ENCODE results near the gene METTL24.

Gene METTL24

DNA sequence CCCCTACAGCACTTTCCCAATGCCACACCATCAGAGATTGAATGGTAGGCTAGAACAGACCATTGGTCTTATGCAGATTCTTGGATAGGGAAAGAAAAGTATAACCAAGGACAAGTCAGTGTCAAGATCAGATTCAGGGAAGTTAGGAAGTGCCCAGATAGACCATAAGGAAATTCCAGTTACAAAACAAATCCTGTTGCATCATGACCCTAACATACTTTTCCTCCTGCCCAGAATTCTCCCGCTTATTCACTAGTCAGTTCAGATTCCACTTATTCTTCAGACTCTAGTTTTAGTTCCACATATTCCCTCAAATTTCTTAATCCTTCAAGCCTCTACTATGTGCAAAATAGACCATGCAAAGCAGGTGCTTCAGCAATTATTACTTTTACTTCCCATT is 20.7 kb downstream of the METTL24 start:
- Histone ChIP-seq H3K36me3 (ENCODE audit: insufficient read depth, low read length) (no peaks in the 10 kb centered on the region), H3K4me1 (ENCODE audit: insufficient read depth, low read length) (peaks cover 3% of the 10 kb centered on the region; the same call in 1 of the 2 replicates), H3K9me3 (ENCODE audit: control insufficient read depth, insufficient read depth, low read length) (no peaks in the 10 kb centered on the region), H3K9ac (ENCODE audit: low read depth, low read length) (no peak overlapping the region)

DNA sequence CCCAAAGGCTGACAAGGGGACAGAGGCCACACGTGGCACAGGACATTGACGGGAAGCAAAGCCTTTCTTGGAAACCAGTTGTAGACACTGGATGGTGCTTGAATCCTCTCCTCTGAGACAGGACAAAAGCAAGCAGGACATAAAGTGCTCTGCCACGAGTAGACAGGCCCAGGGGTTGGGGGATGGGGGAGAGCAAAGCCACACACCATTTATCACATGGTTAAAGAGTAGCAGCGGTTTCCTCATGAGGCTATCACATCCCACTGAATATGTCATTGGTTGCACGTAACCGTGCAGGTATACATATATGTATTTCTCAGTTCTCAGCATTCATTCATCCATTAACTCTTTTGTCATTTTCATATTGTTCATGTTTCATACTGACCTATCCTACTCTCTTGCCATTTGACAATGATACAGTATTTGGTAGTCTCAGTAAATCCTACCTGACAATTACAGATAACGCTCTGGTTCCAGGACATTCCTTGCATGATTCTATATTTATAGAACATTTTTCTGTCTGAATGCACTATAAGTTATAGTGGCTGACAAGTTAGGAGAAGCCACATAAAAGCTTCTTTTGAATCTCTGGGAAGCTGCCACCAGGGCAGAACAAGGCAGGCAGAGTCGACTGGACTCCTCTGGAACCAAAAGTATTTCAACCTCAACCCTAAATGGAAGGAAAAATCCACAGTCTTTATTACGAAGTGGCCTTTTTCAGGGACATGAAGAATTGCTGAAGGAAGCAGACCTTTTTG is 23.5 kb downstream of the METTL24 start:
- H3K9ac ChIP-seq (ENCODE audit: low read depth, low read length): no peak overlapping the region
- no peaks in the 10 kb centered on the region for H3K4me1 ChIP-seq (ENCODE audit: insufficient read depth, low read length)
- H3K9me3 ChIP-seq (ENCODE audit: control insufficient read depth, insufficient read depth, low read length): no peaks in the 10 kb centered on the region
- H3K36me3 ChIP-seq (ENCODE audit: insufficient read depth, low read length): no peaks in the 10 kb centered on the region

DNA sequence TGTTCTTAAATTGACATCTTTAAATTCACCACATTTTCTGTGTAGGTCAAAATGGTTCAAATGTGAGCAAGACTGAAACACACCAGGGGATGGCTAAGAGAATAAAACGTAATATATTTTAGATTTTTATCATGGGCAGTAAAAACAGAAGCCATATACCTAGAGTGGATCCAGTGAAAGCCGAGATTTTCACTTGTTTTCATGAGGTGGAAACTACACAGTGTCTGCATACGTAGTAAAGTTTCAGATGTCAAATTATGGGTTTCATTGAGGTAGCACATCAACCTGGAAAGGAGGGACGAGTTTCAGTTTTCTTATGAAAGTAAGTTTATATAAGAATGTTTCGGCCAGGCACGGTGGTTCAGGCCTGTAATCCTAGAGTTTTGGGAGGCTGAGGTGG is 25.9 kb downstream of the METTL24 start:
- Histone ChIP-seq H3K9me3 (ENCODE audit: control insufficient read depth, insufficient read depth, low read length) (no peaks in the 10 kb centered on the region), H3K36me3 (ENCODE audit: insufficient read depth, low read length) (no peaks in the 10 kb centered on the region), H3K9ac (ENCODE audit: low read depth, low read length) (no peak overlapping the region), H3K4me1 (ENCODE audit: insufficient read depth, low read length) (peaks cover 11% of the 10 kb centered on the region; the same call in 1 of the 2 replicates)

DNA sequence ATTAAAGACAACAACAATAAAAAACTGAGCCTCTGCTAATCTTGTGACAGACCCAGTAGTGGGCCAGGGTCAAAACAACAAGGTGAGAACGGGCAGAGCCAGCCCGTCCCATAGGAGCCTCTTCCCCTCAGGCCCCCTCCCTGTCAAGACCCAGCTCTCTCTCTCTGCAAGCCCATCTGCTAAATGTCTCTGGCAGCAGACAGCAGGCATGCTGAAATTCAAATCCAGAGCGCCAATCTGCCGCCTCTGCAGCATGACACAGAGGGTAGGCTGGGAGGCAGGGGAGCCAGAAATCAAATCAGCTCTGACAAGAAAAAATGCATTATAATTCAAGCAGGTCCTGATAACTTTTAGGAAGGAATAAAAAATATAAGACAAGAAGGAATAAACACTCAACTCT is 26.3 kb downstream of the METTL24 start:
- peaks cover 11% of the 10 kb centered on the region; the same call in 1 of the 2 replicates for H3K4me1 ChIP-seq (ENCODE audit: insufficient read depth, low read length)
- no peaks in the 10 kb centered on the region for H3K36me3 ChIP-seq (ENCODE audit: insufficient read depth, low read length)
- H3K9me3 ChIP-seq (ENCODE audit: control insufficient read depth, insufficient read depth, low read length): no peaks in the 10 kb centered on the region
- no peak overlapping the region for H3K9ac ChIP-seq (ENCODE audit: low read depth, low read length)

DNA sequence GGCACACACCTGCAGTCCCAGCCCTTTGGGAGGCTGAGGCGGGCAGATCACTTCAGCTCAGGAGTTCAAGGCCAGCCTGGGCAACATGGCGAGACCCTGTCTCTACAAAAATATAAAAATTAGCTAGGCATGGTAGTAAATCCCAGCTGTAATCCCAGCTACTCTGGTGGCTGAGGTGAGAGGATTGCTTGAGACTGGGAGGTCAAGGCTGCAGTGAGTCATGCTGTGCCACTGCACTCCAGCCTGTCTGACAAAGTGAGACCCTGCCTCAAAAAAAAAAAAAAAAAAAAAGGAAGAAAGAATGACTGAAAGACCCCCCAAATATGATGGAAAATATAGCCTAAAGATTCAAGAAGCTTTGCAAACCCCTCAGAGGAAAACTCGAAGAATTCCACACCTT is 26.8 kb downstream of the METTL24 start:
- Histone ChIP-seq H3K9ac (ENCODE audit: low read depth, low read length) (no peak overlapping the region), H3K9me3 (ENCODE audit: control insufficient read depth, insufficient read depth, low read length) (no peaks in the 10 kb centered on the region), H3K4me1 (ENCODE audit: insufficient read depth, low read length) (peaks cover 11% of the 10 kb centered on the region; the same call in 1 of the 2 replicates), H3K36me3 (ENCODE audit: insufficient read depth, low read length) (no peaks in the 10 kb centered on the region)

DNA sequence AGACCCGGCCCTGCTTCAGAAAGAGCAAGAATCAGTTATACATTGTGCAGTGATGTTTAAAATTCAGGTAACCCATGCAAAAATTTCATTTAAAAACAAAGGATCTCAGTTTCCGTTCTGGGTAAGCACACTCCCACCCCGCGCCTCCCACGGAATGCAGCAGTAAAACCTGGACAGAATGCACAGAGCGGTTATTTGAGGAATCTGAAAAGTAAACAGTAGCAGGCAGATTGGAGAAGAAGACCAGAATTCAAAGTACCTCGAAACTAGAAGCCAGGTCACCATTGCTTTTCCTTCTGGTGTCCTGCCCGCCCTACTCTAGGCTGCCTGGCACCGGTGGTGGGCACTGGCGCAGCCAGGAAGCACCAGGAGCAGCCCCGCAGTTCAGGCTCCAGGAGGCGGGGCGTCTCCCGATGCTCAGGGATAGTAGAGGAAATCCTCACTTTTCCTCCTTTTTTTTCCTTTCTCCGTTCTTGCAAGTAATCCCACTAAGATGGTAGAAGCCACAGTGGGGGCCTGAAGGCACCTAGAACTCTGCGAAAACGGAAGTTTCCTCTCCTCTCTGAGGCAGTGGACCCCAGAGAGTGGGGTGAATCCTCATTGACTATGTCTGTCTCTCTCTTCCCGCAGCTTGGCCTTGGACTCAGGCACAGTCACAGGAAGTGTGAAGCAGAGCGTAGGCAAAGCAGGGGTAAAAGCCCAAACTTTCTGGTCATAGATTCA is 28.3 kb downstream of the METTL24 start:
- Histone ChIP-seq H3K9me3 (ENCODE audit: control insufficient read depth, insufficient read depth, low read length) (no peaks in the 10 kb centered on the region), H3K4me1 (ENCODE audit: insufficient read depth, low read length) (peaks cover 11% of the 10 kb centered on the region; the same call in 1 of the 2 replicates), H3K9ac (ENCODE audit: low read depth, low read length) (no peak overlapping the region), H3K36me3 (ENCODE audit: insufficient read depth, low read length) (no peaks in the 10 kb centered on the region)

DNA sequence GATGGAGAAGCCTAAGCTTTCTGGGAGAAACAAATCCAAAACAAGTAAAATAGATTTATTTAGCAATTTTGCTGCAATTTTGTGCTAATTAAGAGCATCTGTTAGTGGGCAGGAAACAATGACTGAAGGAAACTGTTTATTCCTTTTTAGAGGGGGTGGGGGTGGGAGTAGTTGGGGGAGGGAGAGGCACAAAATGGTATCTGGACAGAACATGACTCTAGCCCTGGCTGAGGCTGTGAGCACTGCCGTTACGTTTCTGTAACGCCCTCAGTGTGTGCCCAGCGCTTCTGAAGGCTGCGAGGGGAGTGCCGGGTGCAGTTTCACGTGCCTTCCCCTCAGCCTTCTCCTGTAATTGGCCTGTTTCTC is 28.8 kb downstream of the METTL24 start:
- Histone ChIP-seq H3K9me3 (ENCODE audit: control insufficient read depth, insufficient read depth, low read length) (no peaks in the 10 kb centered on the region), H3K4me1 (ENCODE audit: insufficient read depth, low read length) (peaks cover 11% of the 10 kb centered on the region; the same call in 1 of the 2 replicates), H3K9ac (ENCODE audit: low read depth, low read length) (no peak overlapping the region), H3K36me3 (ENCODE audit: insufficient read depth, low read length) (no peaks in the 10 kb centered on the region)

DNA sequence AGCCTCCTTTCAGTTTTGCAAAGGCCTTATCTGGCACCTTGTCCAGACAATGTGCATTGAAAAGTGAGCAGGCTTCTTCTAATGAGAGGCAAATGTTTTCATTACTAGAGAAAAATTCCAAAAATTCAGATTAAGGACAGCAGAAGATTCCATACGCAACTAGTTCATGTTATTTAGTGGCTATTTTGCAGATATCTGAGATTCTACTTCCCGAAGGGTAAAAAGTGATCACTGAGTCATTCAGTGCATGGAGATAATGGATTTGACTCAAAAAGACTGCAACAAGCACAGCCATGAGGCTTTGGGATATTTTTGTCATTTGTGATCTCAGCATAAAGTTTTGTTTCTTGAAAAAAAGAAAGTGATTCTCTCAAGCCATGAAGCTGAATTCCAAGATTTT is 29.9 kb downstream of the METTL24 start:
- Histone ChIP-seq H3K4me1 (ENCODE audit: insufficient read depth, low read length) (peaks cover 13% of the 10 kb centered on the region), H3K9me3 (ENCODE audit: control insufficient read depth, insufficient read depth, low read length) (no peaks in the 10 kb centered on the region)

DNA sequence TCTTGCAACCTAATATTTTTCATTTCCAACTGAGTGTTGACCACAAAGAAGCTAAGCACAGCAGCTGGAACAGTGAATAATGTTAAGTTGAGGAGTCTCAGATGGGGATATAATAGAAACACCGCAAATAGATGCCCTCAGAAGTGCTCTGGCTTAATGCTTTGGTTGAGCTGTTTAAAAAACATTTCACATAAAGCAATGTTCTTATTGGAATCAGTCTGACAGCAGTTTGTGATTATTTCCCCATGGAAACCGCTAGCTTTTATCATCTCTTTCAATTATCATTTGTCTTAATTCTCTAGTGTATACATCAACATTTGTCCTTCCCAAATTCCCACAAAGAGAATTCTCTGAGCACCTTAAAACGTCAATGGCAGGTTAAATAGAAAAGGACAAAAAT is 30.8 kb downstream of the METTL24 start:
- no peak overlapping the region for H3K9ac ChIP-seq (ENCODE audit: low read depth, low read length)
- peaks cover 22% of the 10 kb centered on the region for H3K4me1 ChIP-seq (ENCODE audit: insufficient read depth, low read length)
- no peaks in the 10 kb centered on the region for H3K9me3 ChIP-seq (ENCODE audit: control insufficient read depth, insufficient read depth, low read length)
- H3K36me3 ChIP-seq (ENCODE audit: insufficient read depth, low read length): no peaks in the 10 kb centered on the region

More for the DNA sequence above, 29.9 kb downstream of the METTL24 start:
- no peaks in the 10 kb centered on the region for H3K36me3 ChIP-seq (ENCODE audit: insufficient read depth, low read length)
- H3K9ac ChIP-seq (ENCODE audit: low read depth, low read length): no peak overlapping the region

DNA sequence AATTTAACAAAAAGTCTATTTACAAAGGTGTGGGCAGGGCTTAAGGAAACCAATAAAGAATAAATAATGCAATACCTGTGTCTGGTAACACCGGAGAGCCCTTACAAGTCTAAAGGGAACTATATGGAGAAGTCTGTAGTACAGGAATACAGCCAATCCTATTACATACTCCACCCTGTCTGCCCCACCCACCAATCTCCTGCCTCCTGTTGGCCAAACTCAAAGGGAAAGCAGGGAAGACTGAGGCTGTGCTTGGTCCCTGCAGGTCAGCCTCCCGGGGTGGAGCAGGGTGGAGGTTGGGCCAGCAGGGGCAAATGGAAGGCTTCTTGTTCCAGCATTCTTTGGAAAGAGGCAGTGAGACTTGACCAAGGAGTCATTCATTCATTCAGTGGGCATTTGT is 31.5 kb downstream of the METTL24 start:
- Histone ChIP-seq H3K36me3 (ENCODE audit: insufficient read depth, low read length) (no peaks in the 10 kb centered on the region), H3K9me3 (ENCODE audit: control insufficient read depth, insufficient read depth, low read length) (no peaks in the 10 kb centered on the region), H3K9ac (ENCODE audit: low read depth, low read length) (no peak overlapping the region), H3K4me1 (ENCODE audit: insufficient read depth, low read length) (peaks cover 29% of the 10 kb centered on the region)

DNA sequence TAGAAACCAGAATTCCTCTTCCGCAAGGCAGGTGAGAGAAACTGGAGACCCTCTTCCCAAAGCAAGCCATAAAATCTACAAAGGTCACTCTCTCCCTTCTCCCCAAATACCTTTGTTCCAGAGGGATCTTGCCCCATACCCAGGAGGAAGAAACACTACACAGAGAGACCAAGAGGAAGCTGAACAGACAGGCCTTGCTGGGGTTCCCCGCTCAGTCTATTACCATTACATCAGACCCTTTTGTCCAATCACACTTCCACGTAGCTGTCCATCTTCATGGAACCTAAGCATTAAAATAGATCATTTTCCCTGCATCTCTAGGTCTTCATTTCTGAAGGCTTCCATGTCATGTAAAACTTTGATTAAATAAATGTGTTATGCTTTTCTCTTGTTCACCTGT is 32.1 kb downstream of the METTL24 start:
- no peaks in the 10 kb centered on the region for H3K36me3 ChIP-seq (ENCODE audit: insufficient read depth, low read length)
- H3K9me3 ChIP-seq (ENCODE audit: control insufficient read depth, insufficient read depth, low read length): no peaks in the 10 kb centered on the region
- no peak overlapping the region for H3K9ac ChIP-seq (ENCODE audit: low read depth, low read length)
- H3K4me1 ChIP-seq (ENCODE audit: insufficient read depth, low read length): peaks cover 29% of the 10 kb centered on the region

DNA sequence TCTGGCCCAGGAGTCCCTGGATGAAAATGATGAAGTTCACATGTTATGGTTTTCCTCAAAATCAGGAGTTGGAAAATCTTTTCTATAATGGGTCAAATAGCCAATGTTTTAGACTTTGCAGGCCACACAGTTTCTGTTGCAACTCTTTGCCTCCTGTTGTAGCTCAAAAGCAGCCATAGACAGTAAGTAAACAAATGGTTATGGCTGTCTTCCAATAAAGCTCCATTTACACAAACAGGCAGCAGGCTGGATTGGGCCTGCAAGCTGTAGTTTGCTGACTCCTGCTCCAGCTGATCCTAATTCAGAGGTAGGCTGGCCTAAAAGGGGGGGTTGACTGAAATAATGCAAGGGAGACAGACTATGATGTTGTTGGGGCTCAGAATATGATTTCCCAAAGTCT is 33.0 kb downstream of the METTL24 start:
- peaks cover 29% of the 10 kb centered on the region for H3K4me1 ChIP-seq (ENCODE audit: insufficient read depth, low read length)
- H3K9me3 ChIP-seq (ENCODE audit: control insufficient read depth, insufficient read depth, low read length): no peaks in the 10 kb centered on the region
- no peaks in the 10 kb centered on the region for H3K36me3 ChIP-seq (ENCODE audit: insufficient read depth, low read length)
- H3K9ac ChIP-seq (ENCODE audit: low read depth, low read length): no peak overlapping the region

DNA sequence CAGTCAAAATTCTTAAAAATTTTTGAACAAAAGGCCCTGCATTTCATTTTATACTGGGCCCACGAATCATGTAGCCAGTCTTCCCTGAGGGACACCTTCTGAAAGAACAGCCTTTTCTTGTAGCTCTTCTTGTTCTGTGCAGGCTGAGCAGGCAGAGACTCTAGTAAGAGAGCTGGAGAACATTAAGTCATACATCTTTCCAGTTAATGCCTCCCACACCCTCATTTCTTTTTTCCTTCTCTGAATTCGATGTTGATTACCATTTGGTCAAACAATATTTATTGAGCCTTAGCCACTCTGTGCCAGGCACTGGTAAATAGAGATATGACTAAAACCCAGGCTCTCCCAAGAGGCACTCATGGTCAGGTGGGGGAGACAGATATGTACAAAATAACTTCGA is 33.6 kb downstream of the METTL24 start:
- H3K36me3 ChIP-seq (ENCODE audit: insufficient read depth, low read length): no peaks in the 10 kb centered on the region
- H3K9ac ChIP-seq (ENCODE audit: low read depth, low read length): no peak overlapping the region
- no peaks in the 10 kb centered on the region for H3K9me3 ChIP-seq (ENCODE audit: control insufficient read depth, insufficient read depth, low read length)
- H3K4me1 ChIP-seq (ENCODE audit: insufficient read depth, low read length): peaks cover 29% of the 10 kb centered on the region

DNA sequence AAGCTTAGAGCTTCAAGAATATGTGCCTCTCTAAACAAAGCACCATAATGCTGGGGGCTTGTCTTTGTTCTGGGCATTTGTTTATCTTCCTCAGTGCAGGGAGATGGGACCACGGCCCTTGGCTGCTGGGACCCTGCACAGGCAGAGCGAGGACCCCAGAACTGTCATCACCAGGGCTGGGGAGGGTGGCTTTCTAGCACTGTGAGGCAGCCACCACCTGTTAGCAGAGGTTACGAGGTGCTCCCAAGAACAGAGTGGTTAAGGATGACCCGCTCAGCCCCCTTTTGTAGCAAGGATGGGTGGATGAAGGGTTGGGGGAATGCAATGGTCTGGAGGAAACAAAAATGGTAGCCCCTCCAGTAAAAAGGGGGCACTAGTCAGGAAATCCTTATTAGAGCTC is 34.9 kb downstream of the METTL24 start:
- Histone ChIP-seq H3K36me3 (ENCODE audit: insufficient read depth, low read length) (no peaks in the 10 kb centered on the region), H3K9ac (ENCODE audit: low read depth, low read length) (no peak overlapping the region), H3K9me3 (ENCODE audit: control insufficient read depth, insufficient read depth, low read length) (no peaks in the 10 kb centered on the region), H3K4me1 (ENCODE audit: insufficient read depth, low read length) (peaks cover 22% of the 10 kb centered on the region)

DNA sequence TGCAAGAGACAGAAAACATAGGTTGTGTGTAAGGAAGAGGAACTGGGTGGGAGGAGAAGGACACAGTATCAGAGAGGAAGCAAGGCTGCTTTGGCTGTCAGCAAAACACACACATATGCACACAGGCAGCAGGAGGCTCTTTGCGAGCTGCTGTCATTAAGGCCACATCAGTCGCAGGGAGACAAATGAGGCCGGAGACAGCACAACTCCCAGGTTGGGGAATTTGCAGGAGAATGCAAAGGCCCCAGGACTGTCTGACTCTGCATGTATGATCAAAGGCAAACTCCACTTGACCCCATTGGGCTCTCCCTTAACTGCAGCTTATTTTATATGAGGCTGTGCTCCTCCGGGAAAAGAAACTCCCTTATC is 35.3 kb downstream of the METTL24 start:
- peaks cover 20% of the 10 kb centered on the region for H3K4me1 ChIP-seq (ENCODE audit: insufficient read depth, low read length)
- no peaks in the 10 kb centered on the region for H3K9me3 ChIP-seq (ENCODE audit: control insufficient read depth, insufficient read depth, low read length)
- no peaks in the 10 kb centered on the region for H3K36me3 ChIP-seq (ENCODE audit: insufficient read depth, low read length)
- H3K9ac ChIP-seq (ENCODE audit: low read depth, low read length): no peak overlapping the region
